ENCODE data around the gene YWHAG.
A peak's percentile ranks its signal among the peaks of the same experiment; 100 is the strongest.
"Not testable (repeated sequence)": the region's sequence is repeated elsewhere in the genome, so short reads cannot be mapped to it uniquely, and the experiment has no call there.

Gene YWHAG

GRCh38 chr7:76315364-76315763 is 43.4 kb downstream of the YWHAG start:
- Histone ChIP-seq H3K4me3 (no peak overlapping the region), H3K36me3 (replicated peaks) (no peaks in the 10 kb centered on the region), H3K27me3 (ENCODE audit: low read depth) (no peaks in the 10 kb centered on the region), H3K4me1 (peaks cover 12% of the 10 kb centered on the region), H3K9me3 (no peaks in the 10 kb centered on the region)
- in situ Hi-C loops (cut with MboI; ENCODE audit: low sequenced_read_pairs), result no loop called here
- DNase-seq (ENCODE audit: low spot score in 2 of 2), result no peak

GRCh38 chr7:76314740-76315139 is 44.1 kb downstream of the YWHAG start:
- in situ Hi-C loops (cut with MboI; ENCODE audit: low sequenced_read_pairs), result loop anchor here (5.0 kb wide), 1 partner anchor 137 kb away; no protein-coding TSS in a partner anchor
- H3K4me1 ChIP-seq, result peaks cover 12% of the 10 kb centered on the region
- not testable (repeated sequence) for H3K9me3 ChIP-seq; H3K27me3 ChIP-seq (ENCODE audit: low read depth); H3K36me3 ChIP-seq (replicated peaks); H3K4me3 ChIP-seq; DNase-seq (ENCODE audit: low spot score in 2 of 2)

GRCh38 chr7:76314042-76314721 is 44.6 kb downstream of the YWHAG start:
- peaks cover 8% of the 10 kb centered on the region for H3K4me1 ChIP-seq
- H3K27me3 ChIP-seq (ENCODE audit: low read depth), result no peaks in the 10 kb centered on the region
- in situ Hi-C loops (cut with MboI; ENCODE audit: low sequenced_read_pairs), result loop anchor here (5.0 kb wide), 1 partner anchor 137 kb away; no protein-coding TSS in a partner anchor
- no peaks in the 10 kb centered on the region for H3K36me3 ChIP-seq (replicated peaks)
- H3K4me3 ChIP-seq, result 0 out of 2 replicates have a peak overlapping the region, but pooled peaks have one; percentile 5
- peak; percentile 86 to 99 for DNase-seq (ENCODE audit: low spot score in 2 of 2)
- H3K9me3 ChIP-seq, result no peaks in the 10 kb centered on the region

GRCh38 chr7:76311838-76312237 is 47.0 kb downstream of the YWHAG start:
- H3K36me3 ChIP-seq (replicated peaks); H3K4me3 ChIP-seq; H3K4me1 ChIP-seq; H3K27me3 ChIP-seq (ENCODE audit: low read depth); H3K9me3 ChIP-seq; DNase-seq (ENCODE audit: low spot score in 2 of 2): not testable (repeated sequence)
- in situ Hi-C loops (cut with MboI; ENCODE audit: low sequenced_read_pairs), result loop anchor here (5.0 kb wide), 1 partner anchor 135 kb away; no protein-coding TSS in a partner anchor

- peak in 1 of 2 experiments; percentile 32 for DNase-seq (ENCODE audit: low spot score in 2 of 2)
- Histone ChIP-seq H3K4me1 (no peaks in the 10 kb centered on the region), H3K36me3 (replicated peaks) (no peaks in the 10 kb centered on the region), H3K27me3 (ENCODE audit: low read depth) (no peaks in the 10 kb centered on the region), H3K4me3 (no peak overlapping the region), H3K9me3 (no peaks in the 10 kb centered on the region)
- in situ Hi-C loops (cut with MboI; ENCODE audit: low sequenced_read_pairs), result loop anchor here (5.0 kb wide), 1 partner anchor 133 kb away; no protein-coding TSS in a partner anchor
Measured at GRCh38 chr7:76310102-76310957, 48.5 kb downstream of the YWHAG start.

- not testable (repeated sequence) for H3K4me3 ChIP-seq; H3K4me1 ChIP-seq; H3K9me3 ChIP-seq; DNase-seq (ENCODE audit: low spot score in 2 of 2); H3K36me3 ChIP-seq (replicated peaks); H3K27me3 ChIP-seq (ENCODE audit: low read depth)
- in situ Hi-C loops (cut with MboI; ENCODE audit: low sequenced_read_pairs), result loop anchor here (5.0 kb wide), 1 partner anchor 132 kb away; no protein-coding TSS in a partner anchor
Measured at GRCh38 chr7:76309341-76310101, 49.3 kb downstream of the YWHAG start.

GRCh38 chr7:76308874-76309273 is 49.9 kb downstream of the YWHAG start:
- H3K4me3 ChIP-seq; H3K9me3 ChIP-seq; H3K27me3 ChIP-seq (ENCODE audit: low read depth); H3K4me1 ChIP-seq; in situ Hi-C loops (cut with MboI; ENCODE audit: low sequenced_read_pairs): not testable (repeated sequence)
- DNase-seq (ENCODE audit: low spot score in 2 of 2), result peak in 1 of 2 experiments; percentile 33
- H3K36me3 ChIP-seq (replicated peaks), result peaks cover 11% of the 10 kb centered on the region

- in situ Hi-C loops (cut with MboI; ENCODE audit: low sequenced_read_pairs), result no loop called here
- Histone ChIP-seq H3K9me3 (no peaks in the 10 kb centered on the region), H3K4me3 (no peak overlapping the region)
Measured at GRCh38 chr7:76304888-76305375, 53.9 kb downstream of the YWHAG start.

GRCh38 chr7:76303202-76304147 is 55.3 kb downstream of the YWHAG start:
- peak; percentile 97 to 98 for DNase-seq (ENCODE audit: low spot score in 2 of 2)
- in situ Hi-C loops (cut with MboI; ENCODE audit: low sequenced_read_pairs), result no loop called here
- Histone ChIP-seq H3K4me3 (peak overlapping the region; percentile 69), H3K36me3 (replicated peaks) (peaks cover 12% of the 10 kb centered on the region), H3K9me3 (no peaks in the 10 kb centered on the region), H3K4me1 (peaks cover 13% of the 10 kb centered on the region), H3K27me3 (ENCODE audit: low read depth) (no peaks in the 10 kb centered on the region)

More at GRCh38 chr7:76304888-76305375, 53.9 kb downstream of the YWHAG start:
- Histone ChIP-seq H3K27me3 (ENCODE audit: low read depth) (no peaks in the 10 kb centered on the region), H3K36me3 (replicated peaks) (peaks cover 12% of the 10 kb centered on the region), H3K4me1 (peaks cover 13% of the 10 kb centered on the region)
- no peak for DNase-seq (ENCODE audit: low spot score in 2 of 2)

- Histone ChIP-seq H3K27me3 (ENCODE audit: low read depth) (no peaks in the 10 kb centered on the region), H3K4me1 (peaks cover 13% of the 10 kb centered on the region), H3K9me3 (no peaks in the 10 kb centered on the region), H3K36me3 (replicated peaks) (peaks cover 12% of the 10 kb centered on the region), H3K4me3 (peak within 1 kb of the TSS; percentile 69)
- in situ Hi-C loops (cut with MboI; ENCODE audit: low sequenced_read_pairs), result no loop called here
- DNase-seq (ENCODE audit: low spot score in 2 of 2), result peak; percentile 90 to 95
Measured at GRCh38 chr7:76302347-76303201, 56.2 kb downstream of the YWHAG start, which contains the start of gene HSPB1. TSS of gene HSPB1 (plus strand) at chr7:76302673. CDS start at chr7:76302713, 40 bp downstream.

- no peaks in the 10 kb centered on the region for H3K27me3 ChIP-seq (ENCODE audit: low read depth)
- H3K9me3 ChIP-seq, result no peaks in the 10 kb centered on the region
- in situ Hi-C loops (cut with MboI; ENCODE audit: low sequenced_read_pairs), result no loop called here
- DNase-seq (ENCODE audit: low spot score in 2 of 2), result no peak
- H3K4me1 ChIP-seq, result peaks cover 13% of the 10 kb centered on the region
- no peak overlapping the region for H3K4me3 ChIP-seq
- H3K36me3 ChIP-seq (replicated peaks), result peaks cover 12% of the 10 kb centered on the region
Measured at GRCh38 chr7:76301000-76301399, 57.8 kb downstream of the YWHAG start.
